22Rv1 (cell line): Measurements from ENCODE around the gene ERGIC1.

Source experiments
- CTCF ChIP-seq: fragments of 450-650 bp; IDR thresholded peaks from 2 replicates; pipeline ENCODE4 v1.5.1; 2017; ENCODE audit warnings: mild to moderate bottlenecking
- ZFX ChIP-seq: fragments of 450-650 bp; IDR thresholded peaks from 2 replicates; pipeline ENCODE4 v1.6.1; 2017; ENCODE audit warnings: antibody characterized with exemption, borderline replicate concordance

GRCh38 chr5:172943906-172944305, 109.9 kb downstream of the ERGIC1 start:
- TF ChIP-seq CTCF = no peak
- no peak for TF ChIP-seq ZFX
